GM19238 (cell line): Measurements from ENCODE around the gene HSPA9.

Experiments used
- DNase-seq: peaks from one replicate; pipeline ENCODE4 v3.0.0; 2011; ENCODE audit warnings: low spot score; ENCODE audit not compliant: insufficient read length

Gene HSPA9

DNA sequence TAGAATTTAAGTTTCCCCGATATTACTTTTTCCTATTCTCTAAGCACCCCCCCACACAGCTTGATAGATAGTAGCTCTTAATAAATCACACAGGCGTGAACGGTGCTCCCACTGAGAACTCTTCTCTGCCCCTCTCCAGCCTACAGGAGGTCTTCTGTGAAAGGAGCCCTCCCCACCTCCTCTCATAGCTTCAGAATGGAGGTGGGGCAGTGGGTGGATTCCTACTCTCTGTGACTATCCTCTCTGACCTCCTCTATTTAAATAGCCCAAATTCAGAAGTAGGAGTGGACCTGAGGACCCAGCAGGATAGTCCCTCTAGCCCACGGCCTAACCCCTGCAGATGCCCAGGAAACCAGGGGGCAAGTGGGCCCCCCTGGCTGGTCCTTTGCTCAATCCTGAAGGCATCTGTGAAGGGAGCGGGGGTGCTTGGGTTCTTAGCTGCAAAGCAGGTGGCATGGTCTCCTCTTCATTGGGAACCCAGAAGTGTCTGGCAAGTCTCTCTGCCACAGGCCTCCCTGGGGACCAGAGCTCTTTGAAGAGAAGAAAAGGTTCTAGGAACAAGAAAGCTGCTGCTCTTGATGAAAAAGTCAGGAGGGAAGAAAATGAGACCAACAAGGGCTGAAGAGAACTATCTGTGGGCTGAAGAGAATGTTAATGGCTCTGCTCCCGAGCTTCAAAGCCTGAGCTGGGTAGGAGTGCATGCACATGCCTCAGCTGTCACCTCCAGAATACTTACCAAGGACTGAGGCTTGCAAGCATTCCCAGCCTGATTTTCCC is 21.1 kb upstream of the HSPA9 start:
- DNase-seq = no peak

DNA sequence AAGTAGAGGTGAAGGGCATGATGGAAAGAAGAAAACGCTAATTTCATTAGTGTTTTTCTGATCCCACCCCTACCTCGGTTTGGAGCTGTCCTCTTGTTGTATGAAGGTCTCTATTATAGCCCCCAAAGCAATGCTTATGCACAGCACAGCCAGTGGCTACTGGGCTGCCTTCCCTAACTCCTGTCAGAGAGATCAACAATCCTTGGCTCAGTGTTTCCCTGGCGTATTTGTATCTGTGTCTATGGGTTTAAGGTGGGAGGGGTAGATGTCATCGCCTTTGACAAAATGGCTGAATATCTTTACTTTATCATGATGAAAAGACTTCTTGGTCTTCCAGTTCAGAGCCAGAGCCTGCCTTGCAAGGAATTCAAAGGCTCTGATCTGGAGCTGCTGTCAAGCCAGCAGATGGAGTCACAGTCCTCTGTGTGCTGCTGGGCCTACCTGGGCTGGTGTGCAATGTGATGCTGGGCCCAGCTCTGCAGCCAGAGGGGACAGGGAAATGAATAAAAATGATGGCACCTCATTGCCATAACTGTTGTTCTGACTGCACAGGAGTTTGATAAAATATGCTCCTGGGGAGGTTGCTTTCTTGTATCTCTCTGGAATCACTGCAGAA is 20.1 kb upstream of the HSPA9 start:
- DNase-seq = no peak

DNA sequence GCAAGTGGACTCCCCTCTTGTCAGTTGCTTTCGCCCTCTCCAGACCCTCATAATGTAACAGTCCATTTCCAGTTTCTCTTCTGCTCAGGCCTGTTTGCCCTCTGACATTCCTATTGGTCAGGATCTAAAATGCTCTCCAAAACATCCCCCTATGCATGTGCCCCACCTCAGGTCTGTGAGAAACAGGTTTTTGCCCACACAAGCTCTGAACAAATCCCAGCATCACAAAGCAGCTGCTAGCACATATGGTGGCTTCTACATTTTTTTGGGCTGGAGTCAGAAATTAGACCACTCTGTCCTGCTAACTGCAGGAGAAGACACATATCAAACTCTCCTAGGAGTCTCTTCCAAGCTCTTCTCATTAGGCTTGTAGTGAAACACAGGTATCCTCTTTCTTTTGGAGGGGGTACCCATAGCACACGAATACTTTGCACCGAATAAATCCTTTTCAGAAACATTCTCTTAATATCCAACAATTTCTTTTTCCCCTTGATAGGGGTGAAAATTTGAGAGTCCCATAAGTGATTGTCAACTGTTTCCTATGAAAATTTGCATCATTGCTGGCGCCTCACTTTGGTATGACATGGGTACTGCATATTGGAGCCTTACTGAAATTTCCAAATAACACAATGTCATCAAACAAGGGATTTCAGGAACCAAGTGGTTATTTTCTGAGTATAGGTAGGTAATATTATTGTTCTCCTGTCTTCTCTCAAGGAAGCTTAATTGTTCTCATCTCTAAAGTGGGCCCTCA is 19.3 kb upstream of the HSPA9 start:
- no peak for DNase-seq

DNA sequence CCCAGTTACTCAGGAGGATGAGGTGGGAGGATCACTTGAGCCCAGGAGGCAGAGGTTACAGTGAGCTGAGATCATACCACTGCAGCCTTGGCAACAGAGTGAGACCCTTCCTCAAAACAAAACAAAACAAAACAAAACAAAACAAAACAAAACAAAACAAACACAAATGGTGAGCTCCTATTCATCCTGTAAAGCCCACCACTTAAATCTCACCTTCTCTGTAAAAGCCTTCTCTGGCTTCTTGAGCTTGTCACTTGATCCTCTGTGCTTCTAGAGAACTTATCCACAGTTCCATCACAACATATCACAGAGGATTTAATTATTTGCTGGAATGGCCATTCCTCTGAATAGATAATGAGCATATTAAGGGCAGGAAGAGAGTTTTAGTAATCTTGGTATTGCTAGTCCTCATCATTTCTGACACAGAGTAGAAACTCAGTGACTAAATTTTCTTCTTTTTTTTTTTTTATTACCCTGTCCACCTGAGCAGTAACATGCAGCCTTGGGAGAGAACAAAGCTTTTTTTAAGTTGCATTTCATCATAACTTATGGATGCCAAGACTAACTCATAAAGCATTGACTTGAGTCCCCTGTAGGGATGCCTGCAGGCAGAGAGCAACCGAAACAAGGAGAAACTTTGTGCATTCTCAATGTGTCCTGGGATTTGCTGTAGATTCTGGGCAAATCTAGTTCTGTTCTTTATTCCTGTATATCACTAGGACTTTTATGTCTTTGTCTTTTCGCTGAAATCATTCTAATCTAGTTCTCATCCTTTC is 13.0 kb upstream of the HSPA9 start:
- DNase-seq = no peak

DNA sequence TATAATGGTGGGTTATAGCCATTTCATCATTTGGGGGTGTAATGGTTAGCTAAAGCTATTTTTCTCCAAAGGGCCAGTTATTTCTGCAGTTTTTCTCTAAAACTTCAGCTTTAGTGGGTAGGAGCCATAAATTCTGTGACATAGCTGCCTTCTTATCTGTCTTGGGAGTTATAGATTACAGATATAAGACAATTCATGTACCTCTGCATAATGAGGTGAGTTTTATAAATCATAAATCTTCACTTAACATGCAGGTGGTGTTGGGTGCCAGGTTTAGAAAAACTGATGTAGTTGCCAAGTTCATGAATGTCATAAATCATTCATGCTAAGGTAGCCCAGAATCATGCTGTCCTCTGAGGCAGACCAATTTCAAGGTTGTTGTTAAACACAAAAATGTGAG is 10.0 kb upstream of the HSPA9 start:
- no peak for DNase-seq

DNA sequence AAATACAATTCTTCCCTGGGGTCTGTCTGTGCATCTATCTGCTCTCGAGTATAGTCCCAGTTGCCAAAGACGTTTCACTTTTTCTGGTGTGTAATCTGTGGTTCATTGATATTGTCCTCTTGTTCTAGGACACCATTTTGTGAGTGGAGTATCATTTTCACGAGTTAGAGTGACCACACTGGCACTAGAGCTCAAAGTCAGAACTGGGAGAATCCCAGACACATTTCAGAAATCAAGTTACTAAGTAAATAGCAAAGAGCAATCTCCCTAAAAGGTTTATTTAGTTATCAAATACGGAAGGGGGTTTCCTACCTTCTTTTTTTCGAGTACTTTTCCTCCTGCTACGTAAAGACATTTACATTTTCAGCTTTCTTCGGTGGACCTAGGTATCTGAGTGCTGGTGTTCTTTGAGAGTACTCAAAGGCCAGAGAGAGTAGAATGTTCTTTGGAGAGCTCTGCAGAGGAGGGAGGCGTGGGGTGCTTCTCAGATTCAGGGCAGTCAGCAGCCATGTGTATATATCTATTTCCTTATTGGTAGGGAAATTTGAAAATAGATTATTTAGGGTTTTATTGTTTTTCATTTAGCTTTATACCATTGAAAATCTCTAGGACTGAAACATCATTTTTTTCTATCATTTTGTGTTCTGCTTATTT is 8.9 kb upstream of the HSPA9 start:
- DNase-seq = no peak

DNA sequence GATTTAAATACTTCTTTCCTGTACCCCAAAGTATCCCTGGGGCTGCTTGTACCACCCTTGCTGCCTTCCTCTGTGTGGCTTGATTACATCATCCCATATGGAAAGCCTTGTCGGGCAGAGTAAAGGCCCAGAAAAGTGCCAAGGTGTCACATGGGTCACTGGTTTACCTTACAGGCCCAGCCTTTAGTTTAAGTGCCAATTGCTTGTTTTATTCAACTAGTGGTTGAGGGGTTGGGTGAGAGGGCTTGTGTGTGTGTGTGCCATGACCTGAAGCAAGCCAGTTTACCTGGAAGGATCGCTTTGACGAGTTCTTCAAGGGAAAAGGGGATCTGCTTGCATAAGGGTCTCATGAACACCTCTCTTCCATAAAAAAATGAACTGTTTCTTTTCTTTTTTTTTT is 7.8 kb upstream of the HSPA9 start:
- DNase-seq = no peak

DNA sequence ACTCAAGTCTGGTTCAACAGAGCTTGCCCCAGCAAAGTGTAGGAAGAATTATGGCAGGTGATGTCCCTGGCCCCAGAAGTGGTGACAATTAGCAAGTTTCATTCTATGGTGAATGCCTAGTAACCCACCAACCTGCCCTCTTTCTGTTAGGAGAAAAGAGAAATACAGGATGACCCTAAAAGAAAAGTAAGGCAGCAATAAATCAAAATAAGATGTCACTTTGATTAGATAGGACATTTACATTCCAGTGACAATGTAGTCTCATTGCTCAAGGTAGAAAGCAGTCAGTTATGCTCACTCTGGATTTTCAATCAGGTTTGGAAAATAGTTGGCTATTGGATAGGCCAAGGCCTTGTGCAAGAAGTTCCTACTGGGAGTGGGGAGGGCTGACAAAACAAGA is 5.6 kb upstream of the HSPA9 start:
- DNase-seq = no peak

DNA sequence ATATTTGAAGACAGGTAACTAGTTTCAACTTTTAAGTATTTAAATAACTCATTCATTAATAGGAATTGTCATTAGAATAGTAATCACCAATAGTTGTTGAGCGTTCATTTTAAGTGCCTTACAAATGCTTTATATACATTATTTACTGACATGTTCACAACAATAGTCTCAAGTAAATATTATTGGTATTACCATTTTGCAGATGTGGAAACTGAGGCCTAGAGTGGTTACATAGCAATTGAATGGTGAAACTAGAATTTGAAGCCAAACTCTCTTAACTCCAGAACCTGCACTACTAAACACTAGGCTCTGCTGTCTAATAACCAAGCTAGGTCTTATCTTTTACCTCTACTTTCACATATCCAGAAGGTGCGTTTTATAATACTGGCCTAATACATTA is 4.8 kb upstream of the HSPA9 start:
- DNase-seq = no peak

DNA sequence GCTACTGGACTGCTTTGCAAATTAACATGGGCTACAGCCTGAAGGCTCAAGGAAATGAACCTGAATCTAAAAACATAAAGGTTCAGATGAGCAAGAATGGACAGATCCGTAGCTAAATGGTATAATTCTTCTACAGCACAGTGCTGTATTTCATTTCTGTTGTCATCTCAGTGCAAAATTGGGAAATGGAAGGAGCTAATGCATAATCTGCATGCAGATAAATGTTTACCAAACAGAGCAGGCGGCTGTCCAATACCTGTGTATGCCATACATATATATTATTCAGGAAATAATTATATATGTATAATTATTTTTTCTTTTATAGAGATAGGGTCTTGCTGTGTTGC is 4.3 kb upstream of the HSPA9 start:
- no peak for DNase-seq

DNA sequence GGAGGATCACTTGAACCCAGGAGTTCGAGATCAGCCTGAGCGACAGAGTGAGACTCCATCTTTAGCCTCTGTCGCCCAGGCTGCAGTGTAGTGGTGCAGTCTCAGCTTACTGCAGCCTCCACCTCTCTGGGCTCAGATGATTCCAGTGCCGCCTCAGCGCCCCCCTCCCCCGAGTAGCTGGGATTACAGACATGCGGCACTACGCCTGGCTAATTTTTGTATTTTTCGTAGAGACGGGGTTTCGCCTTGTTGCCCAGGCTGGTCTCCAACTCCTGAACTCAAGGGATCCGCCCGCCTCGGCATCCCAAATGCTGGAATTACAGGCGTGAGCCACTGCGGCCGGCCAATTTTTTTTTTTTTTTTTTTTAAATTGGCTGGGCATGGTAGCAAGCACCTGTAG is 2.3 kb upstream of the HSPA9 start:
- no peak for DNase-seq

DNA sequence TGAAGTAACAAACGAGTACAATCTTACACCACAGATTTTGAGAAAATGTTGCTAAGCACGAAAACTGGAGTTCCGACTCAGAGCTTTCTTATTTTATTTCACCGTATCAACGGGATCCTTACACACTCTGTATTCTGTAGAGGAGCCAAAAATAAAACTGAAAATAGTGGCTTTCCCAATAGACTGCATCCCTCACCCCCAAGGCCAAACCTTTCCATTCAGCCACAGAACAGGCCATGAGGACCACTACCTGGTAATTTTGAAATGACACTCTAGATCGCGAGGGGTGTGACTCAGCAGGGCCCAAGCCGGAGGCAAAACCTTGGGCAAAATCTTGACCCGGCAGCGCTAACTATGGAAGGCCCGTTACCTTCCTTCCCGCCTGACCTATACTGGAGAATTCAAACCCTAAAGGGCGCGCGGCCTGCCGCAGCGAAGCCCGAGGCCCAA is 432 bp downstream of the HSPA9 start:
- no peak for DNase-seq

DNA sequence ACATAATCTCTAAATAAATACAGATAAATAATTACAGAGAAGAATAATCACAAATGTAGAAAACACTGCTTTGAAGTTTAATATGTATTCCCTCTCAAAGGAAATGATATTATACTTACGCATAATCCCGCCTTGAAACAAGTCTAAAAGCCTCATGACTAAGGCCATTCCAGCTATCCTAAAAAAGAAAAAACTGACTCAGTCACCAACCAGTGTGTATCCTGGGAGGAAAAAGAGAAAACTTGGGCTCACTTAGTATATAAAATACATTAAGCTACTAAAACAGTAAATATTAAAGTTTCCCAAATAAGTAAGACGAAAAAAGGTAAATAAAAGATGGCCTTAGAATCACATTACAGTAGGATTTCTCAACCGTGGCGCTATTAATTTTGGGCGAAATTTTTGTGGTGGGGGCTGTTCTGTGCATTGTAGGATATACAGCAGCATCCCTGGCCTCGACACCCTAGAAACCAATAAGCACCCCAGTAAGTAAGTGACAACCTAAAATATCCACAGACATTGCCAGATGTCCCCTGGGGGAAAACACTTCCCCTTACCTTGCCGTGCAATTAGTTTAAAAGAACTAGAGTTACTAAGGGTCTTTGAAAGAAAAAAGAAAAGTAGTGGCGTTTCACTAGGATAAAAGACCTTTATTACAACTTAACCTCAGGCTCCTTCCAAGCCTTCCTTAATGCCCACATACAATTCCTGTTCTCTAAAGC is 1.1 kb downstream of the HSPA9 start:
- DNase-seq = no peak

DNA sequence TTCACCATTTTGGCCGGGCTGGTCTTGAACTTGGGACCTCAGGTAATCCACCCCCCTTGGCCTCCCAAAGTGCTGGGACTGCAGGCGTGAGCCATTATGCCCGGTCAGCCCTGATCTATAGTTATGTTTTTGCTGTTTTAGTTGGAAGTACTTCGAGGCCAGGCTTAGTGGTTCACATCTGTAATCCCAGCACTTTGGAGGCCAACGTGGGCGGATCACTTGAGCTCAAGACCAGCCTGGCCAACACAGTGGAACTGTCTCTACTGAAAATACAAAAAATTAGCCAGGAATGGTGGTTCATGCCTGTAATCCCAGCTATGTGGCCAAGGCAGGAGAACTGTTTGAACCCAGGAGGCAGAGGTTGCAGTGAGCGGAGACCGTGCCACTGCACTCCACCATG is 2.0 kb downstream of the HSPA9 start:
- DNase-seq = no peak

DNA sequence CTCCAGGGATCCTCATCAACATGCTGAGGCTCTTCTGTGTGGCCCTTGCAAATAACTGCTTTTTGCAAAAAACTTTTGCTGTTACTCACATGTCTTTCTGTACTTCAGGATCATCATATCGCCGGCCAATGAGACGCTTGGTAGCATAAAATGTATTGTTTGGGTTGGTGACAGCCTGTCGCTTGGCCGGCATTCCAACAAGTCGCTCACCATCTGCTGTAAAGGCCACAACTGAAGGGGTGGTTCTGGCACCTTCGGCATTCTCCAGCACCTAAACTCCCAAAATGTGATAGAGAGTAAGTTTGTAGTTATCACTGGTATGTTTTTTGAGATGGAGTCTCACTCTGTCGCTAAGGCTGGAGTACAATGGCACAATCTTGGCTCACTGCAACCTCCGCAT is 4.3 kb downstream of the HSPA9 start:
- DNase-seq = no peak

DNA sequence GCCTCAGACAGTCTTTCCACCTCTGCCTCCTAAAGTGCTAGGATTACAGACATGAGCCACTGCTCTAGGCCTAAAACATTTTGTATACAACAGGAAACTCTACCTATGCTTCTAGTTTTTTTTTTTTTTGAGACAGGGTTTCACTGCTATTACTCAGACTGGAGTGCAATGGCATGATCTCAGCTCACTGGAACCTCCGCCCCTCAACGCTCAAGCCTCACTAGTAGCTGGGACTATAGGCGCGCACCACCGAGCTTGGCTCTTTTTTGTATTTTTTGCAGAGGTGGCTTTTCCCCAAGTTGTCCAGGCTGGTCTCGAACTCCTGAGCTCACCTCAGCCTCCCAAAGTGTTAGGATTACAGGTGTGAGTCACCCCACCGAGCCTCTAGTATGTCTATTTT is 5.4 kb downstream of the HSPA9 start:
- DNase-seq = no peak

DNA sequence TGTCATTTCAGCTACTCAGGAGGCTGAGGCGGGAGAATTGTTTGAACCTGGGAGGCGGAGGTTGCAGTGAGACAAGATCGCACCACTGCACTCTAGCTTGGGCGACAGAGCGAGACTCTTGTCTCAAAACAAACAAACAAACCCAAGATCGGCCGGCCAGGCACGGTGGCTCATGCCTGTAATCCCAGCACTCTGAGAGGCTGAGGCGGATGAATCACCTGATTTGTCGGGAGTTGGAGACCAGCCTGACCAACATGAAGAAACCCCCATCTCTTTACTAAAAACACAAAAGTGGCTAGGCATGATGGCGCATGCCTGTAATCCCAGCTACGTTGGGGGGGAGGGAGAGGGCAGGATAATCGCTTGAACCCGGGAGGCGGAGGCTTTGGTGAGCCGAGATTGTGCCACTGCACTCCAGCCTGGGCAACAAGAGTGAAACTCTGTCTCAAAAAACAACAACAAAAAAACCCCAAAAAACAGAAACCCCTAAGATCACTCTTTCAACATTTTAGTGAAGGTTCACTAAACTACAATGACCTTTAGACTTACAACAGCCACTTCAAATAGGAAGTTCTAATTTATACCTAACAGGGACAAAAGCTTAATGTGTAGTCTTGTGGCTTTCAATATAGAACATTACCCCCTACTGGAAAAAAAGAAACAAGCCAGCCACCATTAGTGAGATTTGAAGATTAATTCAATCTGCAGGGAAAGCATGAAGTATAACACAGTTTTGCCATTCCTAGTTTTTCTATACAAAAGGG is 7.0 kb downstream of the HSPA9 start:
- DNase-seq = no peak

DNA sequence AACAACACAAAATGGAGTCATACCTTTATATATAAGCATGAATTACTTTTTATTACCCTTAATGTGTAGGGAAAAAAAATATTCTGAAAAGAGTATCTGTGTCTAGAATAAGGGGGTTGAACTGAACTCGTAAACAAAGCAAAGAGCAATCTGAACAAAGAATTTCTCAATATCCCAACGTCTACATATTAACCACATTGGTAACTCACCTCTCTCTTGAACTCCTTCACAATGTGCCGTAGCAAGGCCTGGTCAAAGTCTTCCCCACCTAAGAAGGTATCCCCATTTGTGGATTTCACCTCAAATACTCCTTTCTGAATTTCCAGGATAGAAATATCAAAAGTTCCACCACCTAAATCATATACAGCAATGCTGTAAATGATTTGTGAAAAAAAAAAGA is 8.4 kb downstream of the HSPA9 start:
- no peak for DNase-seq

DNA sequence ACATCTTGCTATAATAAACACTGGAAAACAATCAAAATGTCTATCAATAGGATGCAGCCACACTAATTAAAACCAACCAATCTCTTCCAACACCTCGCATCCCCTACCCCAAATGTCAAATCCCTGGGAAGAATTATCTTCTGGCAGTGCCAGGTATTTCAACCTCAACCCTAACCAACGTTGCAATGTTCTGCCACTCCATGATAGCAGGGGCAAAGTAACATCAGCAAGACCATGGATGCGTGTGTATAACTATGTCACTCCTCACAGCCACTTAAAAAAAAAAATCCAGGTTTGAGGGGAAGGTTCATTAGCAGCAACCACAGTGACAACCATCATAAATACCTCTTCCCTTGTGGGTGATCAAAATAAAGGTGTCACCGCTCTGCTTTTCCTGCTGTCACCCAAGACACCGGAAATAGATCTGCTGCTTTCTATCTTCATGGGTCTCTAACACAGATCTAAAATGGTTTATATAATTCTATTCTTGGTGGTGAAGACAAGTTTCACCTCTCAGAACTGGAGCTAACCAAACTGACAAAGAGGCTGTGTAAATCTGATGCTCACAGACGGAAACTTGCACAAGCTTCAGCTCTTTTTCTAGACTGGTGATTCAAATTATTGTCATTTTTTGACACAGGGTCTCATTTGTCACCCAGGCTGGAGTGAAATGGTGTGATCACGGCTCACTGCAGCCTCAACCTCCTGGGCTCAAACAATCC is 9.9 kb downstream of the HSPA9 start:
- DNase-seq = peak; percentile 5
